Keratinocyte (primary cell): ENCODE results near the gene RIMS1. TPM values are rescaled to one million over a fixed set of nuclear protein-coding genes. Genes with fewer than 3 reads are reported as not detected.

ENCODE experiments used
- DNase-seq: peaks from one replicate; pipeline ENCODE4 v3.0.0-alpha.2; 2011; ENCODE audit warnings: low read depth, missing footprints, low spot score
- FAIRE-seq: peaks from 2 replicates; lab custom pipeline; 2011; peaks lifted over from hg19 to GRCh38; lab: Jason Lieb, UNC
- H2AFZ ChIP-seq: 2 replicates; pipeline ENCODE4 v1.6.0; 2012; ENCODE audit warnings: low read length, control low read depth, inconsistent platforms; ENCODE audit not compliant: control insufficient read depth
- H3K27ac ChIP-seq: 2 replicates; pipeline ENCODE4 v1.5.1; 2011; ENCODE audit warnings: low read length; ENCODE audit not compliant: control insufficient read depth, insufficient read depth
- H3K27me3 ChIP-seq: 3 replicates; pipeline ENCODE4 v1.6.0; 2011; ENCODE audit warnings: low read length; ENCODE audit not compliant: control insufficient read depth, insufficient read depth; ENCODE audit errors: extremely low read depth
- H3K36me3 ChIP-seq, 2 experiments: 2 replicates in 1 of 2; 3 replicates in 1 of 2; pipeline ENCODE4 v1.5.1; 2011; ENCODE audit warnings: low read length in 2 of 2, mild to moderate bottlenecking in 1 of 2; ENCODE audit not compliant: control insufficient read depth in 2 of 2, insufficient read depth in 2 of 2; ENCODE audit errors: extremely low read depth in 1 of 2
- H3K4me1 ChIP-seq: 3 replicates; pipeline ENCODE4 v1.5.1; 2011; ENCODE audit warnings: low read length; ENCODE audit not compliant: control insufficient read depth, insufficient read depth; ENCODE audit errors: extremely low read depth
- H3K4me2 ChIP-seq: 3 replicates; pipeline ENCODE4 v1.6.0; 2011; ENCODE audit warnings: low read depth, low read length; ENCODE audit not compliant: control insufficient read depth, insufficient read depth; ENCODE audit errors: extremely low read depth
- H3K4me3 ChIP-seq, 3 experiments: fragments of 200-600 bp in 1 of 3; sonication (generic) in 1 of 3; 2 replicates in 2 of 3; 3 replicates in 1 of 3; pipeline ENCODE4 v1.5.1; 2011 to 2016; ENCODE audit warnings: low read length in 3 of 3, mild to moderate bottlenecking in 3 of 3, control low read depth in 2 of 3, inconsistent platforms in 1 of 3, low read depth in 1 of 3, mixed read lengths in 1 of 3, mixed run types in 1 of 3, moderate library complexity in 1 of 3; ENCODE audit not compliant: control insufficient read depth in 2 of 3, insufficient read depth in 2 of 3; ENCODE audit errors: extremely low read depth in 1 of 3
- H3K79me2 ChIP-seq: 2 replicates; pipeline ENCODE4 v1.6.0; 2012; ENCODE audit warnings: low read length; ENCODE audit not compliant: control insufficient read depth, insufficient read depth
- H3K9ac ChIP-seq: 3 replicates; pipeline ENCODE4 v1.6.0; 2011; ENCODE audit warnings: low read length; ENCODE audit not compliant: control insufficient read depth, insufficient read depth; ENCODE audit errors: extremely low read depth
- H3K9me1 ChIP-seq: 3 replicates; pipeline ENCODE4 v1.6.0; 2011; ENCODE audit warnings: low read length; ENCODE audit not compliant: control insufficient read depth, insufficient read depth; ENCODE audit errors: extremely low read depth
- H3K9me3 ChIP-seq: 2 replicates; pipeline ENCODE4 v1.5.1; 2012; ENCODE audit warnings: low read depth, low read length; ENCODE audit not compliant: control insufficient read depth
- H4K20me1 ChIP-seq: 3 replicates; pipeline ENCODE4 v1.6.0; 2011; ENCODE audit warnings: low read length; ENCODE audit not compliant: control insufficient read depth, insufficient read depth; ENCODE audit errors: extremely low read depth
- EZH2 ChIP-seq: IDR thresholded peaks from one replicate; pipeline ENCODE4 v1.6.1; 2012; ENCODE audit warnings: inconsistent platforms, mild to moderate bottlenecking, low read length, moderate library complexity
- dilution Hi-C: fragments of 300-500 bp; cut with MboI; formaldehyde crosslinking; loops from one replicate; pipeline ENCODE4 v1.7.0; 2020; ENCODE audit warnings: low sequenced_read_pairs; ENCODE audit not compliant: extremely low pct_ligation_motif_present
- polyA plus RNA-seq, 5 experiments: library from polyadenylated mRNA; depleted of rRNA in 3 of 5; stranded (reverse) in 3 of 5; stranded (forward) in 1 of 5; unstranded in 1 of 5; fragments of >200 nt; gene quantifications; 1 replicate in 1 of 5; 2 replicates in 3 of 5; 3 replicates in 1 of 5; pipeline versions ENCODE4 v1.2.1 to v1.2.3, GENCODE V29; 2011 to 2012; ENCODE audit warnings: missing spikeins in 2 of 5, low read depth in 1 of 5, low replicate concordance in 1 of 5
- TF ChIP-seq, protein P1 (sequence below), 3 experiments: IDR thresholded peaks in 1 of 3; conservative IDR thresholded peaks in 1 of 3; optimal IDR thresholded peaks in 1 of 3; 2 replicates in 2 of 3; 3 replicates in 1 of 3; pipeline versions ENCODE3 to v1.5.1; 2011; ENCODE audit warnings: low read length in 3 of 3, mild to moderate bottlenecking in 3 of 3, moderate library complexity in 2 of 3, control low read depth in 1 of 3, inconsistent platforms in 1 of 3; ENCODE audit not compliant: insufficient read depth in 2 of 3; ENCODE audit errors: extremely low read depth in 1 of 3

RIMS1 gene
- polyA plus RNA-seq, 1 donor (not counting 4 experiments of a cell fraction or from before 2014, with no cell fraction given), result not detected

DNA sequence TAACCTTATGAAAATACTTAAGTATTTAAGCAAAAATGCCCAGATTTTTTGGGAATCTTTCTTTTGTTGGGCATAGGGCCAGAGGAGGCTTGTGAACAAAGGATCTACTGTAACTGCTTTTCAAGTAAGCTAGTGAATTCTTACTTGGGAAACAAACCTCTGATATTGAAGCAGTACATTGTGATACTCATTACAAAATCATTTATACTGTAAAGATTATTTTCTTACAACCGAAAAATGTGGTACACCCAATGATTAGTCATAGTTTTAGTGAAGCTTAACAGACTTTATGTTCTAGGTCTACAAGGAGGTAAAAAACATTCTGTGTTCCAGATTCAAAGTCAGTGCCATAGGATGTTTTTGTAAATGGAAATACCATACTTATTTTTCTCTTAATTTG lies 462.6 kb downstream of the RIMS1 start:
- Histone ChIP-seq H3K4me1 (peaks cover 2% of the 10 kb centered on the region), H3K4me2 (no peak overlapping the region), H3K9ac (no peak overlapping the region), H3K9me1 (no peaks in the 10 kb centered on the region), H3K27ac (no peak overlapping the region), H3K4me3 (no peak overlapping the region), H3K9me3 (no peaks in the 10 kb centered on the region), H3K36me3 (no peaks in the 10 kb centered on the region), H3K27me3 (no peaks in the 10 kb centered on the region), H2AFZ (no peak overlapping the region), H3K79me2 (no peaks in the 10 kb centered on the region), H4K20me1 (no peaks in the 10 kb centered on the region)
- FAIRE-seq, result no peak
- dilution Hi-C loops, result no loop called here
- peak; percentile 5 for DNase-seq
- no peak for TF ChIP-seq EZH2
- TF ChIP-seq, protein P1, sequence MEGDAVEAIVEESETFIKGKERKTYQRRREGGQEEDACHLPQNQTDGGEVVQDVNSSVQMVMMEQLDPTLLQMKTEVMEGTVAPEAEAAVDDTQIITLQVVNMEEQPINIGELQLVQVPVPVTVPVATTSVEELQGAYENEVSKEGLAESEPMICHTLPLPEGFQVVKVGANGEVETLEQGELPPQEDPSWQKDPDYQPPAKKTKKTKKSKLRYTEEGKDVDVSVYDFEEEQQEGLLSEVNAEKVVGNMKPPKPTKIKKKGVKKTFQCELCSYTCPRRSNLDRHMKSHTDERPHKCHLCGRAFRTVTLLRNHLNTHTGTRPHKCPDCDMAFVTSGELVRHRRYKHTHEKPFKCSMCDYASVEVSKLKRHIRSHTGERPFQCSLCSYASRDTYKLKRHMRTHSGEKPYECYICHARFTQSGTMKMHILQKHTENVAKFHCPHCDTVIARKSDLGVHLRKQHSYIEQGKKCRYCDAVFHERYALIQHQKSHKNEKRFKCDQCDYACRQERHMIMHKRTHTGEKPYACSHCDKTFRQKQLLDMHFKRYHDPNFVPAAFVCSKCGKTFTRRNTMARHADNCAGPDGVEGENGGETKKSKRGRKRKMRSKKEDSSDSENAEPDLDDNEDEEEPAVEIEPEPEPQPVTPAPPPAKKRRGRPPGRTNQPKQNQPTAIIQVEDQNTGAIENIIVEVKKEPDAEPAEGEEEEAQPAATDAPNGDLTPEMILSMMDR (optimal IDR thresholded peaks at IDR 0.05 in 1 of 3, IDR thresholded peaks at IDR 0.05 in 1 of 3, conservative IDR thresholded peaks at IDR 0.05 in 1 of 3; ENCODE audit: extremely low read depth in 1 of 3, insufficient read depth in 2 of 3, low read length in 3 of 3), result no peak

- no peak overlapping the region for H3K9ac ChIP-seq
- no peaks in the 10 kb centered on the region for H3K9me3 ChIP-seq
- TF ChIP-seq, protein P1 (optimal IDR thresholded peaks at IDR 0.05 in 1 of 3, IDR thresholded peaks at IDR 0.05 in 1 of 3, conservative IDR thresholded peaks at IDR 0.05 in 1 of 3; ENCODE audit: extremely low read depth in 1 of 3, insufficient read depth in 2 of 3, low read length in 3 of 3), result no peak
- no peak overlapping the region for H3K27ac ChIP-seq
- peaks cover 2% of the 10 kb centered on the region for H3K4me1 ChIP-seq
- no peak for FAIRE-seq
- H2AFZ ChIP-seq, result no peak overlapping the region
- H4K20me1 ChIP-seq, result no peaks in the 10 kb centered on the region
- H3K4me3 ChIP-seq, result no peak overlapping the region
- H3K36me3 ChIP-seq, result no peaks in the 10 kb centered on the region
- H3K27me3 ChIP-seq, result no peaks in the 10 kb centered on the region
- dilution Hi-C loops, result no loop called here
- H3K79me2 ChIP-seq, result no peaks in the 10 kb centered on the region
- DNase-seq, result no peak
- no peak overlapping the region for H3K4me2 ChIP-seq
- H3K9me1 ChIP-seq, result no peaks in the 10 kb centered on the region
Measured at GRCh38 chr6:72350296-72350881, 464.0 kb downstream of the RIMS1 start.
